RWPE2 (cell line): Measurements from ENCODE around the gene PAN3.

Experiments
- ATAC-seq: fragments of 200-7000 bp; cut with Tn5 transposase; 3 replicates; pipeline ENCODE4 v1.9.1; 2021; ENCODE audit warnings: low read depth
- DNase-seq: peaks from one replicate; pipeline ENCODE4 v3.0.0-alpha.2; 2020; ENCODE audit warnings: low spot score
- H3K27ac ChIP-seq: fragments of 450-650 bp; 2 replicates; pipeline ENCODE4 v1.5.1; 2017; ENCODE audit warnings: mild to moderate bottlenecking; ENCODE audit not compliant: poor library complexity, severe bottlenecking
- H3K27me3 ChIP-seq: fragments of 250-450 bp; sonication (Bioruptor Pico); 2 replicates; pipeline ENCODE4 v1.5.1; 2021; ENCODE audit warnings: mild to moderate bottlenecking, moderate library complexity; ENCODE audit not compliant: insufficient read depth, poor library complexity, severe bottlenecking
- H3K36me3 ChIP-seq: fragments of 250-450 bp; sonication (Bioruptor Pico); 2 replicates; pipeline ENCODE4 v1.5.1; 2020; ENCODE audit warnings: low read depth, mild to moderate bottlenecking, moderate library complexity
- H3K4me1 ChIP-seq: fragments of 250-450 bp; sonication (Bioruptor Pico); 2 replicates; pipeline ENCODE4 v1.5.1; 2021; ENCODE audit warnings: mild to moderate bottlenecking, moderate library complexity; ENCODE audit not compliant: insufficient read depth, poor library complexity, severe bottlenecking
- H3K4me3 ChIP-seq: fragments of 250-450 bp; sonication (Bioruptor Pico); 2 replicates; pipeline ENCODE4 v1.5.1; 2021; ENCODE audit warnings: mild to moderate bottlenecking, moderate library complexity; ENCODE audit not compliant: severe bottlenecking
- H3K9me3 ChIP-seq: fragments of 250-450 bp; sonication (Bioruptor Pico); 2 replicates; pipeline ENCODE4 v1.5.1; 2021; ENCODE audit warnings: mild to moderate bottlenecking, moderate library complexity; ENCODE audit not compliant: severe bottlenecking
- CTCF ChIP-seq: fragments of 450-650 bp; IDR thresholded peaks from one replicate; pipeline ENCODE4 v1.5.1; 2017; ENCODE audit warnings: mild to moderate bottlenecking, moderate library complexity; ENCODE audit not compliant: poor library complexity, severe bottlenecking

PAN3 gene

GRCh38 chr13:28179974-28180373 is 41.6 kb downstream of the PAN3 start:
- no peak for TF ChIP-seq CTCF
- Histone ChIP-seq H3K9me3 (no peaks in the 10 kb centered on the region), H3K4me3 (no peak overlapping the region), H3K27me3 (no peaks in the 10 kb centered on the region), H3K4me1 (peaks cover 11% of the 10 kb centered on the region), H3K36me3 (peaks cover 17% of the 10 kb centered on the region), H3K27ac (no peak overlapping the region)
- ATAC-seq (no peak), DNase-seq (no peak)

GRCh38 chr13:28181413-28181812 is 43.1 kb downstream of the PAN3 start:
- no peak for TF ChIP-seq CTCF
- no peak for DNase-seq
- peaks cover 11% of the 10 kb centered on the region for H3K4me1 ChIP-seq
- no peak overlapping the region for H3K27ac ChIP-seq
- peak; percentile 97 for ATAC-seq
- H3K4me3 ChIP-seq = no peak overlapping the region
- no peaks in the 10 kb centered on the region for H3K9me3 ChIP-seq
- H3K27me3 ChIP-seq = no peaks in the 10 kb centered on the region
- H3K36me3 ChIP-seq = peaks cover 13% of the 10 kb centered on the region

DNA sequence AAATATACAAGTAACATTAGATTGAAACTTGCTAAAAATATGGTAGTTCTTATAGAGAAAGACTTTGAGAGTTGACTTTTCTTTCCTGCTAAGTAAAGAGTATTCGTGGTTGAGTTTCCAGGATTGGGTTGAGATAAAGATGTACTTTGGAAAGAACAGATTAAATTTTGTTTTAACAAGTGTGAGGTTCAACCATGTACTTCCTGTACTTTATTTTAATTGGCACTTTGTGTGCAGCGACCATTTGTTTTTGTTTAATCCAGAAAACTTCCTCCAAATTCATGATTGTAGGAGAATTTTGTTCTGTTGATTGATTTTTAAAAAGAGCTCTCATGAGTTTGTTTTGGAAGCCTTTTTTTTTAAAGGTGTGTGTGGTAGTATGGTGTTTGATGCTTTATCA is 46.9 kb downstream of the PAN3 start:
- no peaks in the 10 kb centered on the region for H3K9me3 ChIP-seq
- no peak for ATAC-seq
- no peak overlapping the region for H3K27ac ChIP-seq
- no peaks in the 10 kb centered on the region for H3K36me3 ChIP-seq
- no peaks in the 10 kb centered on the region for H3K27me3 ChIP-seq
- TF ChIP-seq CTCF = no peak
- peaks cover 11% of the 10 kb centered on the region for H3K4me1 ChIP-seq
- DNase-seq = no peak
- H3K4me3 ChIP-seq = no peak overlapping the region

- no peak for TF ChIP-seq CTCF
- ATAC-seq (no peak), DNase-seq (no peak)
- H3K27me3 ChIP-seq = no peaks in the 10 kb centered on the region
- no peak overlapping the region for H3K4me3 ChIP-seq
- H3K9me3 ChIP-seq = no peaks in the 10 kb centered on the region
- peaks cover 3% of the 10 kb centered on the region; the same call in 1 of the 2 replicates for H3K36me3 ChIP-seq
- H3K27ac ChIP-seq = no peak overlapping the region
- no peaks in the 10 kb centered on the region for H3K4me1 ChIP-seq
These were observed 60.7 kb downstream of the PAN3 start for GRCh38 chr13:28199089-28199488.

DNA sequence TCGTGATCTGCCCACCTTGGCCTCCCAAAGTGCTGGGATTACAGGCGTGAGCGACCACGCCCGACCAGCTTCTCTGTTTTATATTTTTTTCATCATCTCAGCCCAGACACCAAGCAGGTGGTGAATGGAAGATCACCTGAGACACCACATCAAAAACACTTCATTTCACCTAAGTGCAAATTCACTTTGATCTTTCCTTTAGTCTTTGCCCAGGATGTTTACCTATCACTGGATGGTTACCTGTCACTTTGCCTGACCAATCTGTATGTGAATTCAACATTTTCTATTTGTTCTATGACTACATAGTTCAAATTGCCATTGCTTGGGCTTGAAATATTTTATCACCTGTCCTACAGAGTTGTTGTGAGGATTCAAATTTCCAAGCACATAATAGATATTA is 65.7 kb downstream of the PAN3 start:
- no peak overlapping the region for H3K4me3 ChIP-seq
- no peak overlapping the region for H3K27ac ChIP-seq
- ATAC-seq = no peak
- H3K36me3 ChIP-seq = peaks cover 3% of the 10 kb centered on the region; the same call in 1 of the 2 replicates
- TF ChIP-seq CTCF = no peak
- H3K27me3 ChIP-seq = no peaks in the 10 kb centered on the region
- no peaks in the 10 kb centered on the region for H3K4me1 ChIP-seq
- DNase-seq = no peak
- no peaks in the 10 kb centered on the region for H3K9me3 ChIP-seq
